M059J (cell line): ENCODE results near the gene FZR1. TPM values are rescaled to one million over a fixed set of nuclear protein-coding genes. Genes with fewer than 3 reads are reported as not detected.
"Not testable (repeated sequence)": the region's sequence is repeated elsewhere in the genome, so short reads cannot be mapped to it uniquely, and the experiment has no call there.

Source experiments
- DNase-seq: peaks from one replicate; pipeline ENCODE4 v3.0.0-alpha.2; 2012; ENCODE audit warnings: low read depth
- total RNA-seq: library from RNA; depleted of rRNA; stranded (reverse); fragments of >200 nt; shearing (Covaris generic); gene quantifications from 2 replicates; pipeline ENCODE4 v1.2.3, GENCODE V29; 2014

The FZR1 gene
- total RNA-seq, 1 experiment from 2014 or later: 56.5 TPM

GRCh38 chr19:3544742-3545668, 38.9 kb downstream of the FZR1 start:
- peak; percentile 55 for DNase-seq

DNA sequence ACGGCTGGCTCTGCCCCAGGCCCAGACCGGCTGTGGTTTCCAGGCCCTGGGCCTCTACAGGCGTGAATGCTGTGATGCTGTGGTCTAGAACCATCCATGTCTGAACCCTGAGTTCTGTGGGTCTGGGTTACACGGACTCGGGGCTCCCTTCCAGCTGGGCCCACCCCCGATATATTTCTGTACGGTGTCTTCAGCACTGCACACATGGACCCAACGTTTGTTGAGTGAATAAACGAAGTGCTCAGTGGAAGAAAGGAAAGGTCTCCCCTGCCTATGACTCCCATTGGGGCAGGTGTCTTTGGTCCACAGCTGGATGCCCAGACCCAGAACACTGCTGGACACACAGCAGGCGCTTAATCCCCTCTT, 39.5 kb downstream of the FZR1 start:
- DNase-seq: no peak

- DNase-seq: no peak
These were observed 40.0 kb downstream of the FZR1 start for GRCh38 chr19:3546119-3546518.

DNA sequence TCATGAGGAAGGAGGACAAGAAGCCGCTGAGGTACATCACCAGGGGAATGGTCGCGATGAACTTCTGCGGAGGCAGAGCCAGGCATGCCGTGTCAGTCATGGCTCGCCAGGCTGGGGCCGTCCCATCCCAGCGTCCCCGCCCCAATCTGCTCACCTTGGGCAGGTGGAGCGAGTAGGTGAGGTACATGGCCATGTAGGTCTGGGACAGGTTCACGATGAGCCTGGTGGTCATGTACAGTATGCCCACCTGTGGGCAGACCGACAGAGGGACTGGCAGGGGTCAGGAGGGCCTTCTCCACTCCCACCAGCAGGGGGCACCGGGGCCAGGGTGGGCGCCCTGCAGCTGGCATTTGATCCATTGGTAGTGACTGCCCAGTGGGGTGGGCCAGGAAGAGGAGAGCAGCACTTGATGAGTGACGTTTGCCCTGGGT, 41.2 kb downstream of the FZR1 start:
- no peak for DNase-seq

DNA sequence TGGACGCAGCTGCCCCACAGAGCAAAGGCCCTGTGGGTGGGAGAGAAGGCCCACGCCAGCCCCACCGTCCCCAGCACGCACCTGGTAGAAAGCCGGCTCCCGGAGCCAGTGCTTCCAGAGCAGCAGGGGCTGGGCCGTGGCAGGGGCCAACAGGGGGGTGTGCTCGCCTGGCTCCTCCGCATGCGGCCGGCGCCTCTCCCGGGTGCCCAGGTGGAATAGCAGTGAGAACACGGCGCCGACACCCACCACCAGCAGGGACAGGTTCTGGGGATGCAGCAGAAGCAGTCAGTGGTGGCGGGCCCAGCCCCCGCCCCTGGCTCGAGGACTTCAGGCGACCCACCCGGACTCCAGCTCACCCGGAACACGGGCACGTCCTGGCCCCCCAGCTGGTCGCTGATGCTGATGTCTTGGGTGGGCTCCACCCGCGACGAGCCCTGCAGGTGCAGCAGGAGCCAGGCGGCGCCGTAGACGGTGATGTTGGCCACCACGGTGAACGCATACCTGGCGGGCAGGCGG, 41.7 kb downstream of the FZR1 start:
- DNase-seq: no peak

DNA sequence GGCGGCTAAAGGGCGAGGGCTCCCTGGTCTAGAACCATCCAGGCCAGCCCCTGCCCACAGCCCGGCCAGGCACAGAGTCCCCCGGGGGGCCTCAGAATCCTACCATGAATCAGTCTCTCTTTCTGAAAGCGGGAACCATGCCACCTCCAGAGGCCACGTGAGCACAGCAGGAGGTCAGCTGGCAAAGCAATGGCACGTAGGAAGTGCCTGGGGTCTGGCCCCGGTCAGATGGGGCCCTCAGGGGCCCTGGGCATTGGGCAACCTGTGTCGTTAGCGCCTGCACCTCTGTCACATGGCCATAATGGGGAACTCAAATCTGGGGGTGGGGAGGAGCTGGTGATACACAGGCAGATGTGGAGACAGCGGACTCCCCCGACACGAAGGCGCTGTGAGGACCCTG, 42.5 kb downstream of the FZR1 start:
- no peak for DNase-seq

DNA sequence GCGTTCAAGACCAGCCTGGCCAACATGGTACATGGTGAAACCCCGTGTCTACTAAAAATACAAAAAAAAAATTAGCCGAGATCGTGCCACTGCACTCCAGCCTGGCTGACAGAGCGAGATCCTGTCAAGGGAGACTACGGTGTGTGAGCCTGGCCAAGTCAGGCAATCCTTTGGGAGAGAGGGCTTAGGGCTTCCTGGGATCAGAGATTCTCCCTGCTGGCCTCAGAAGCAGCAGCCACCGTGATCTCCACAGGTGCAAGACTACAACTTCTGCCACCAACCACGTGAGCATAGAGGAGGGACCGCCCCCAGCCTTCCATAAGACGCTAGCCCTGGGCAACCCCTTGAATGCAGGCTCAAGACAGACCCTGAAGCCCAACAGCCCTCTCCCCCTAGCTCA, 43.7 kb downstream of the FZR1 start:
- DNase-seq: no peak

- no peak for DNase-seq
These were observed 45.1 kb downstream of the FZR1 start for GRCh38 chr19:3550947-3551791.

DNA sequence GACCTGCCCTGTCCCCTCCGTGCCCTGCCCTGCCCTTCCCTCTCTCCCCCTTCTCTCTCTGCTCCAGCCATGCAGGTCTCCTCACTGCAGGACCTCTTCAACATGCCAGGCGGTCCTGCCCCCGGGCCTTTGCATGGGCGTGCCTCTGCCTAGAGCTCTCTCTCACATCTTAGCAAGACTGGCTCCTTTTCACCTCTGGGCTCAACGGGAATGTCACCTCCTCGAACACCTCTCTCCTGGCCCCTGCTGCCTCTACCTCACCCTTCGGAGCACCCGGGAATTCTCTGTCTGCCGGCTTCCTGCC, 45.6 kb downstream of the FZR1 start:
- no peak for DNase-seq

- no peak for DNase-seq
These were observed 48.4 kb downstream of the FZR1 start for GRCh38 chr19:3554254-3555083.

- DNase-seq: no peak
These were observed 49.7 kb downstream of the FZR1 start for GRCh38 chr19:3555653-3556422.

- no peak for DNase-seq
These were observed 50.4 kb downstream of the FZR1 start for GRCh38 chr19:3556423-3556977.

- DNase-seq: peak; percentile 62
These were observed 50.9 kb downstream of the FZR1 start for GRCh38 chr19:3556978-3557460.

DNA sequence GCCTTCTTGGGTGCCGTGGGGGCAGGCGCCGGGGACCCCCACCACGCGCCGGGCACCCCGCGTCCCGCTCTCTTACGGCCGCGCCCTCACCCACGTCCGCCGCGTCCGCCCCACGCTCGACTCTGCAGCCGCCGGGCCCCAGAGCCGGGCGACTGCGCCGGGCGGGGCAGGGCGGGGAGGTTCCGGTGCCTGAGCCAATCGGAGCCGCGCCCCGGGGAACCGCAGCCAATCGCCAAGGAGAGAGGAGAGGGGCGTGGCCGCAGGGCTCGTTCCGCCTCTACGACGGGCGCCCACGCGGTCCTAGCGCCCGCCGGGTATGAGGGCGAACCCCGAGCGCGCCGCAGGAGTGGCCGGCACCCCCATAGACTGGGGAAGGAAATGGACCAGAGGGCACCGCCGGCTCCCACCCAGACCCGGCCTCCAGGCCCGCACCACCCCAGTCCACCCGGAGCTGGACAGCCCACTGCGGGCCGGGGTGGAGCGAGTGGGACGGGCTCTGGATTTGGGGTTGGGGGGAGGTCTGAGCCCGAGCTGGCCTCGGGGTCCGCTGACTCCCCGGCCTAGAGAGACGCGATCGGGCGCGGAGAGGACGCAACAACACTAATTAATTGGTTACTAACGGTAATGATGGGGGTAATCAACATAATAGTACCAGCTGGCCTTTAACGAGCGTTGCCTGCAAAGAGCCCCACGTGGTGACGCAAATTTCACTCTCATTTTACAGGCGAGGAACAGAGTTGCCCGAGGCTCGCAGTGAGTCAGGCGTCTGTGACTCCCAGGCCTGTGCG, 51.5 kb downstream of the FZR1 start, which contains the start of gene MFSD12:
Gene MFSD12 (minus strand): TSS at position 126 of the 788 bp plus-strand sequence. CDS start 183 bp downstream, outside the sequence.
- peak; percentile 94 for DNase-seq

DNA sequence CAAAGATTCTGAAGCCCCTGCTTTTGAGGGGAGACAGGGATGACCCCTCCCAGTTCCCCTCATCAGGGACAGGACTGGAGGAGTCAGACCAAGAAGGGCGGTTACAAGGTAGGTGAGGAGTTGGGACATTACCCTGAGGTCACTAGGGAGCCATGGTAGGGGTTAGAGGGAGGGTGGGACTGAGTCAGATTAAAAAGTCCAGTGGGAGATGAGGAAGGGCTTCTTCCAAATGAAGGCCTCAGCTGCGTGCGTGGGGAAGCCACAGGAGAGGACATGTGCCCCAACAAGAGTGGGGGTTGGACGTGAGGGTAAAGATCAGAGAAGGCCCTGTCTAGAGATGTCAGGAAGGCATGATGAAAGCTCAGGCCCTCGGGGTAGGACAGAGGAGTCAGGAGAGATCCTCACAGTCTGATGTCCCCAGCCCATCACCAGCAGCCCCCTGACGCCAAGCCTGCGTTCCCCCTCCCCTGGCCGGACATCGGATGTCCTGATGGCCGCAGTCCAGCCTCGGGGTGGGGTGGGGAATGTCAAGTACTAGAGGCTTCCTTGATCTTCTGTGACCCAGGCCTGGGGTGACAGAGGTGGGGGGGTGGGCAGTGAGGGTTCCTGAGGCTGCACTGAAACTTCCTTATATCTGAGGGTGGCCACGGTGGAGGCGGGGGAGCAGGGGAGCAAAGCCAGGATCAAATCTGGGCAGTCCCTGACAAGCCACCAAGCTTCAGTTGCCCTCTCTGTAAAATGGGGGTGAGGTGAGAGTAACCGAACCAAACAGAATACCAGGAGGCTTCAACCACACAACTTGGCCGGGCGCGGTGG, 57.8 kb downstream of the FZR1 start:
- no peak for DNase-seq

DNA sequence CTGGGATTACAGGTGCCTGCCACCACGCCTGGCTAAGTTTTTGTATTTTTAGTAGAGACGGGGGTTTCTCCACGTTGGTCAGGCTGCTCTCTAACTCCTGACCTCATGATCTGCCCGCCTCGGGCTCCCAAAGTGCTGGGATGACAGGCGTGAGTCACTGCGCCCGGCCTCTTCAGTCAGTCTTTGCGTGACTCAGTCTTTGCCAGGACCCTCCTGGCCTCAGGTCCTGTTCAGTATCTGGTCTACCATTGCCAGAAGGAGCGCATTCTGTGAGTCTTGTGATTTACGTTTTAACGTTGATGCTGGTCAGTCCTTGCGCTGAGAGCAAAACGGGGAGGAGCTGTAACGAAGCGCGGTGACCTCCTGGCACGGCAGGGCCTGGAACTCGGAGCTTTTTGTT, 59.0 kb downstream of the FZR1 start:
- peak; percentile 93 for DNase-seq

GRCh38 chr19:3570042-3570441, 63.9 kb downstream of the FZR1 start:
- DNase-seq: not testable (repeated sequence)

GRCh38 chr19:3570606-3571011, 64.5 kb downstream of the FZR1 start:
- DNase-seq: no peak
